DMS 273 (cell line): ENCODE measurements around the gene CYTL1.

Source experiments
- DNase-seq: peaks from one replicate; lab custom pipeline; 2025; ENCODE audit not compliant: unreplicated experiment; lab: John Stamatoyannopoulos, UW

Gene CYTL1

GRCh38 chr4:4971796-4972195, 47.5 kb downstream of the CYTL1 start:
- DNase-seq, result no peak

DNA sequence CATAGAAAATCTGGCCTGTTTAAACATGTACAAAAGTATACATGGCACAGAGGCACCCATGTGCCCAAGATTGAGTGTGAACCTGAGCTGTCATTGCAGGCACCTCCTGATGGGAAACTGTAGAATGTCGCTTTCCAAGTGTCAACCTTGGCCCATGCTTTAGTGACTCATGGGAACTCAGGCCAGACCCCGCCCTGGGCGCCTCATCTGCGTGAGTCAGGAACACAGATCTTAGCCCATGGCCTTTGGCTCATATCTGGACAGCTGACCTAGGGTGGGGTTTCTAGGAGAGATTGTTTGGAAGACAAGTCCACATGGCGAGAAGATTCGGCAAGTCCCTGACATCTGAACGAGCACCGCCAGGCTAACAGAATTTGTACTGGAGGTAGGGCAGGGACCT, 50.0 kb downstream of the CYTL1 start:
- no peak for DNase-seq

GRCh38 chr4:4968161-4968725, 51.0 kb downstream of the CYTL1 start:
- no peak for DNase-seq
